Dendritic cell treated with granulocyte-macrophage colony-stimulating factor and Interleukin-4, amounts not matched to agents 40 ng/mL and 50 ng/mL, for 4 days (primary cell): ENCODE data around the gene LIMA1.
"Not testable (repeated sequence)": the region's sequence is repeated elsewhere in the genome, so short reads cannot be mapped to it uniquely, and the experiment has no call there.

Experiments used
- H3K27ac Mint-ChIP-seq: one replicate; pipeline ENCODE4 v1.8.0; 2022; ENCODE audit warnings: mild to moderate bottlenecking, mixed read lengths
- H3K27me3 Mint-ChIP-seq: one replicate; pipeline ENCODE4 v1.8.0; 2022; ENCODE audit warnings: mild to moderate bottlenecking, mixed read lengths
- H3K36me3 Mint-ChIP-seq: one replicate; pipeline ENCODE4 v1.8.0; 2022; ENCODE audit warnings: low read depth, mixed read lengths
- H3K4me1 Mint-ChIP-seq: one replicate; pipeline ENCODE4 v1.8.0; 2022; ENCODE audit warnings: low read depth, mixed read lengths
- H3K4me3 Mint-ChIP-seq: one replicate; pipeline ENCODE4 v1.8.0; 2022; ENCODE audit warnings: mild to moderate bottlenecking, moderate library complexity, mixed read lengths
- H3K9me3 Mint-ChIP-seq: one replicate; pipeline ENCODE4 v1.8.0; 2022; ENCODE audit warnings: mixed read lengths
- intact Hi-C: fragments of 100-400 bp; cut with micrococcal nuclease; formaldehyde crosslinking; loops from one replicate; pipeline ENCODE4 v1.15.0; 2022

LIMA1 gene

GRCh38 chr12:50164963-50165362 lies 118.4 kb downstream of the LIMA1 start:
- Mint-ChIP-seq H3K27ac (no peak overlapping the region), H3K9me3 (no peaks in the 10 kb centered on the region), H3K4me3 (no peak overlapping the region), H3K36me3 (peaks cover 6% of the 10 kb centered on the region), H3K27me3 (no peaks in the 10 kb centered on the region), H3K4me1 (peaks cover 40% of the 10 kb centered on the region)
- intact Hi-C loops: no loop called here

GRCh38 chr12:50162230-50162629 lies 121.1 kb downstream of the LIMA1 start:
- peaks cover 26% of the 10 kb centered on the region for H3K4me1 Mint-ChIP-seq
- intact Hi-C loops: no loop called here
- H3K27me3 Mint-ChIP-seq: no peaks in the 10 kb centered on the region
- H3K27ac Mint-ChIP-seq: no peak overlapping the region
- H3K36me3 Mint-ChIP-seq: peaks cover 6% of the 10 kb centered on the region
- H3K4me3 Mint-ChIP-seq: no peak overlapping the region
- no peaks in the 10 kb centered on the region for H3K9me3 Mint-ChIP-seq

GRCh38 chr12:50160643-50161042 lies 122.7 kb downstream of the LIMA1 start:
- no peaks in the 10 kb centered on the region for H3K9me3 Mint-ChIP-seq
- no peaks in the 10 kb centered on the region for H3K36me3 Mint-ChIP-seq
- H3K27me3 Mint-ChIP-seq: no peaks in the 10 kb centered on the region
- peaks cover 16% of the 10 kb centered on the region for H3K4me1 Mint-ChIP-seq
- H3K4me3 Mint-ChIP-seq: no peak overlapping the region
- intact Hi-C loops: no loop called here
- no peak overlapping the region for H3K27ac Mint-ChIP-seq

- H3K4me3 Mint-ChIP-seq: no peak overlapping the region
- intact Hi-C loops: no loop called here
- no peak overlapping the region for H3K27ac Mint-ChIP-seq
- H3K27me3 Mint-ChIP-seq: no peaks in the 10 kb centered on the region
- peaks cover 5% of the 10 kb centered on the region for H3K4me1 Mint-ChIP-seq
- H3K36me3 Mint-ChIP-seq: peaks cover 7% of the 10 kb centered on the region
- H3K9me3 Mint-ChIP-seq: no peaks in the 10 kb centered on the region
Measured at GRCh38 chr12:50157259-50157658, 126.1 kb downstream of the LIMA1 start.

- H3K4me1 Mint-ChIP-seq: peaks cover 8% of the 10 kb centered on the region
- no peaks in the 10 kb centered on the region for H3K27me3 Mint-ChIP-seq
- H3K27ac Mint-ChIP-seq: no peak overlapping the region
- H3K36me3 Mint-ChIP-seq: peaks cover 7% of the 10 kb centered on the region
- intact Hi-C loops: no loop called here
- no peaks in the 10 kb centered on the region for H3K9me3 Mint-ChIP-seq
- no peak overlapping the region for H3K4me3 Mint-ChIP-seq
Measured at GRCh38 chr12:50156641-50157040, 126.7 kb downstream of the LIMA1 start.

- H3K27ac Mint-ChIP-seq, intact Hi-C loops, H3K9me3 Mint-ChIP-seq, H3K36me3 Mint-ChIP-seq, H3K27me3 Mint-ChIP-seq, H3K4me3 Mint-ChIP-seq: not testable (repeated sequence)
- peaks cover 13% of the 10 kb centered on the region for H3K4me1 Mint-ChIP-seq
Measured at GRCh38 chr12:50154947-50155346, 128.4 kb downstream of the LIMA1 start.

GRCh38 chr12:50151047-50151687 lies 132.2 kb downstream of the LIMA1 start:
- Mint-ChIP-seq H3K4me1 (peaks cover 13% of the 10 kb centered on the region), H3K27ac (no peak overlapping the region)

GRCh38 chr12:50149311-50149710 lies 134.0 kb downstream of the LIMA1 start:
- no peaks in the 10 kb centered on the region for H3K27me3 Mint-ChIP-seq
- intact Hi-C loops: no loop called here
- H3K27ac Mint-ChIP-seq: no peak overlapping the region
- H3K4me3 Mint-ChIP-seq: no peak overlapping the region
- no peaks in the 10 kb centered on the region for H3K9me3 Mint-ChIP-seq
- H3K36me3 Mint-ChIP-seq: peaks cover 7% of the 10 kb centered on the region
- H3K4me1 Mint-ChIP-seq: peaks cover 13% of the 10 kb centered on the region

More at GRCh38 chr12:50151047-50151687, 132.2 kb downstream of the LIMA1 start:
- no peaks in the 10 kb centered on the region for H3K9me3 Mint-ChIP-seq
- H3K27me3 Mint-ChIP-seq: no peaks in the 10 kb centered on the region
- H3K36me3 Mint-ChIP-seq: peaks cover 7% of the 10 kb centered on the region
- no peak overlapping the region for H3K4me3 Mint-ChIP-seq
- intact Hi-C loops: no loop called here

GRCh38 chr12:50148011-50148410 lies 135.3 kb downstream of the LIMA1 start:
- H3K36me3 Mint-ChIP-seq, H3K9me3 Mint-ChIP-seq, intact Hi-C loops, H3K27me3 Mint-ChIP-seq, H3K27ac Mint-ChIP-seq, H3K4me3 Mint-ChIP-seq: not testable (repeated sequence)
- peaks cover 13% of the 10 kb centered on the region for H3K4me1 Mint-ChIP-seq

GRCh38 chr12:50147281-50147680 lies 136.0 kb downstream of the LIMA1 start:
- Mint-ChIP-seq H3K4me1 (peaks cover 13% of the 10 kb centered on the region), H3K27ac (no peak overlapping the region), H3K9me3 (no peaks in the 10 kb centered on the region), H3K4me3 (no peak overlapping the region), H3K27me3 (no peaks in the 10 kb centered on the region), H3K36me3 (peaks cover 16% of the 10 kb centered on the region)
- intact Hi-C loops: no loop called here

GRCh38 chr12:50145439-50145838 lies 137.9 kb downstream of the LIMA1 start:
- Mint-ChIP-seq H3K36me3 (peaks cover 34% of the 10 kb centered on the region), H3K9me3 (no peaks in the 10 kb centered on the region), H3K27me3 (no peaks in the 10 kb centered on the region), H3K27ac (no peak overlapping the region), H3K4me1 (no peaks in the 10 kb centered on the region), H3K4me3 (no peak overlapping the region)
- intact Hi-C loops: no loop called here

- H3K9me3 Mint-ChIP-seq: no peaks in the 10 kb centered on the region
Measured at GRCh38 chr12:50142993-50143392, 140.3 kb downstream of the LIMA1 start.

GRCh38 chr12:50132505-50133135 lies 150.7 kb downstream of the LIMA1 start:
- peaks cover 31% of the 10 kb centered on the region for H3K4me1 Mint-ChIP-seq
- no peak overlapping the region for H3K27ac Mint-ChIP-seq
- H3K27me3 Mint-ChIP-seq: no peaks in the 10 kb centered on the region
- intact Hi-C loops: loop anchor here (1.0 kb wide), 1 partner anchor 43 kb away; no protein-coding TSS in a partner anchor
- H3K9me3 Mint-ChIP-seq: no peaks in the 10 kb centered on the region
- H3K4me3 Mint-ChIP-seq: no peak overlapping the region
- peaks cover 93% of the 10 kb centered on the region for H3K36me3 Mint-ChIP-seq

More at GRCh38 chr12:50142993-50143392, 140.3 kb downstream of the LIMA1 start:
- no peak overlapping the region for H3K4me3 Mint-ChIP-seq
- no peaks in the 10 kb centered on the region for H3K27me3 Mint-ChIP-seq
- intact Hi-C loops: no loop called here
- H3K36me3 Mint-ChIP-seq: peaks cover 52% of the 10 kb centered on the region
- no peaks in the 10 kb centered on the region for H3K4me1 Mint-ChIP-seq
- H3K27ac Mint-ChIP-seq: no peak overlapping the region

- no peak overlapping the region for H3K4me3 Mint-ChIP-seq
- H3K4me1 Mint-ChIP-seq: peaks cover 45% of the 10 kb centered on the region
- H3K27ac Mint-ChIP-seq: peak overlapping the region; percentile 48
- intact Hi-C loops: no loop called here
- peaks cover 95% of the 10 kb centered on the region for H3K36me3 Mint-ChIP-seq
- H3K27me3 Mint-ChIP-seq: no peaks in the 10 kb centered on the region
- no peaks in the 10 kb centered on the region for H3K9me3 Mint-ChIP-seq
Measured at GRCh38 chr12:50129290-50129689, 154.0 kb downstream of the LIMA1 start.

GRCh38 chr12:50127546-50127945 lies 155.8 kb downstream of the LIMA1 start:
- Mint-ChIP-seq H3K36me3 (peaks cover 96% of the 10 kb centered on the region), H3K27ac (no peak overlapping the region), H3K4me3 (no peak overlapping the region), H3K9me3 (no peaks in the 10 kb centered on the region), H3K4me1 (peaks cover 41% of the 10 kb centered on the region), H3K27me3 (no peaks in the 10 kb centered on the region)
- intact Hi-C loops: no loop called here
